ENCODE measurements around the gene ZNF385A.
"Not testable (repeated sequence)": the region's sequence is repeated elsewhere in the genome, so short reads cannot be mapped to it uniquely, and the experiment has no call there.

ZNF385A gene

GRCh38 chr12:54357506-54358190 lies 26.9 kb downstream of the ZNF385A start:
- H3K4me3 ChIP-seq (ENCODE audit: low read depth, low read length), result no peak overlapping the region
- TF ChIP-seq CTCF (IDR thresholded peaks at IDR 0.05; ENCODE audit: low read depth, low read length), result no peak

- no peak for TF ChIP-seq CTCF (IDR thresholded peaks at IDR 0.05; ENCODE audit: low read depth, low read length)
- no peak overlapping the region for H3K4me3 ChIP-seq (ENCODE audit: low read depth, low read length)
Observed at GRCh38 chr12:54356951-54357356, 27.6 kb downstream of the ZNF385A start.

- H3K4me3 ChIP-seq (ENCODE audit: low read depth, low read length), result no peak overlapping the region
- no peak for TF ChIP-seq CTCF (IDR thresholded peaks at IDR 0.05; ENCODE audit: low read depth, low read length)
Observed at GRCh38 chr12:54356228-54356627, 28.3 kb downstream of the ZNF385A start.

GRCh38 chr12:54355104-54355815 lies 29.3 kb downstream of the ZNF385A start:
- no peak; the same call in 1 of the 2 replicates for TF ChIP-seq CTCF (IDR thresholded peaks at IDR 0.05; ENCODE audit: low read depth, low read length)
- no peak overlapping the region for H3K4me3 ChIP-seq (ENCODE audit: low read depth, low read length)

- not testable (repeated sequence) for H3K4me3 ChIP-seq (ENCODE audit: low read depth, low read length)
Observed at GRCh38 chr12:54354271-54354670, 30.3 kb downstream of the ZNF385A start.

GRCh38 chr12:54352891-54353874 lies 31.4 kb downstream of the ZNF385A start:
- H3K4me3 ChIP-seq (ENCODE audit: low read depth, low read length), result no peak overlapping the region
- TF ChIP-seq CTCF (IDR thresholded peaks at IDR 0.05; ENCODE audit: low read depth, low read length), result no peak

GRCh38 chr12:54352022-54352531 lies 32.5 kb downstream of the ZNF385A start:
- no peak for TF ChIP-seq CTCF (IDR thresholded peaks at IDR 0.05; ENCODE audit: low read depth, low read length)
- H3K4me3 ChIP-seq (ENCODE audit: low read depth, low read length), result no peak overlapping the region; the same call in 1 of the 2 replicates
